Parathyroid adenoma (tissue), 2 donors: ENCODE results near the gene MMP8.
"Not testable (repeated sequence)": the region's sequence is repeated elsewhere in the genome, so short reads cannot be mapped to it uniquely, and the experiment has no call there.

Experiments
- H2AFZ ChIP-seq: fragments of 300-600 bp; sonication (generic); one replicate; pipeline ENCODE4 v1.7.0; 2017; ENCODE audit warnings: antibody characterized with exemption, mild to moderate bottlenecking
- H3K27ac ChIP-seq: fragments of 300-600 bp; sonication (generic); one replicate; pipeline ENCODE4 v1.7.0; 2017
- H3K27me3 ChIP-seq: fragments of 300-600 bp; sonication (generic); one replicate; pipeline ENCODE4 v1.7.0; 2017; ENCODE audit warnings: low read length; ENCODE audit not compliant: control insufficient read depth, insufficient read depth
- H3K36me3 ChIP-seq: fragments of 300-600 bp; sonication (generic); one replicate; pipeline ENCODE4 v1.7.0; 2017; ENCODE audit warnings: low read length; ENCODE audit not compliant: control insufficient read depth, insufficient read depth
- H3K4me1 ChIP-seq: fragments of 300-600 bp; sonication (generic); one replicate; pipeline ENCODE4 v1.7.0; 2017; ENCODE audit warnings: control low read depth
- H3K4me2 ChIP-seq: fragments of 300-600 bp; sonication (generic); one replicate; pipeline ENCODE4 v1.7.0; 2017; ENCODE audit warnings: low read length
- H3K4me3 ChIP-seq: fragments of 300-600 bp; sonication (generic); one replicate; pipeline ENCODE4 v1.7.0; 2017; ENCODE audit warnings: low read depth, low read length
- H3K79me2 ChIP-seq: fragments of 300-600 bp; sonication (generic); one replicate; pipeline ENCODE4 v1.7.0; 2017; ENCODE audit warnings: control low read depth
- H3K9ac ChIP-seq: fragments of 300-600 bp; sonication (generic); one replicate; pipeline ENCODE4 v1.7.0; 2017; ENCODE audit warnings: mild to moderate bottlenecking
- H3K9me3 ChIP-seq: fragments of 300-600 bp; sonication (generic); one replicate; pipeline ENCODE4 v1.7.0; 2017; ENCODE audit warnings: low read length; ENCODE audit not compliant: control insufficient read depth
- TF ChIP-seq, protein P1 (sequence below): fragments of 300-600 bp; sonication (generic); IDR thresholded peaks from one replicate; pipeline ENCODE4 v1.7.0; 2017; ENCODE audit warnings: antibody characterized with exemption, mild to moderate bottlenecking
- donor health status: primary hyperparathyroidism.

Gene MMP8

DNA sequence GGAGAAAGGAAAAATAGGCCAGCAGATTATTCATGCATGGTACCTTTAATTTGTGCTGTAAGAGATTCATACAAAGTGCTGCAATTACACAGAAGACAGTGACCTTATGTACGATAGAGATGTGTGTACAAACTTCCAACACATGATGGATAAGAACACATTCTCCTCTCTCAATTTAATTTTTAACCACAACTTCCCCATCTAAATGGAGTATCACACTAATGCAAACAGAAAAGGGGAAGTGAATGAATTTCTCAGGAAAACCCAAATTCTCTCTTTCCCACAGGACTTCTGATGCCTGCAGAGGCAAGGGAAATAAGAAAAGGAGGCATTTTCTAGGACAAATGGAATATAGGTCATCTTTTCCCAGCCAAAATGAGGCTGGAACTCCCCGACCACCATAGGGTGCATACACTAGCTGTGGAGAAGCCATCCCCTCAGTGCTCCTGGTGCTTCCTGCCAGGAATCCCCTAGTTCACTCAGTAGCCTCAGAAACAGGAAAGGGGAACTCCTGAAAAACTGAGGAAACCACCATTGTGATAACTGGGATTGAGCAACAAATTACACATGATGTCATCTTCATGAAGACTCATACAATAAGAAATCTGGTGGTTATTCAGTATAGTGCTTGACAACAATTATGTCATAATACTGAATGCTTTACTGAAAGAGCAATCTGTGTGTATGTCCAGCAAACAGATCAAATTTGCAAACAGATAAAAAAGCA is 33.2 kb upstream of the MMP8 start:
- Histone ChIP-seq H3K4me1 (no peaks in the 10 kb centered on the region), H3K9me3 (no peaks in the 10 kb centered on the region), H3K27me3 (no peaks in the 10 kb centered on the region), H3K4me2 (no peak overlapping the region), H3K79me2 (no peaks in the 10 kb centered on the region), H3K4me3 (no peak overlapping the region), H3K27ac (no peak overlapping the region), H2AFZ (no peak overlapping the region), H3K36me3 (no peaks in the 10 kb centered on the region), H3K9ac (no peak overlapping the region)
- TF ChIP-seq, protein P1, sequence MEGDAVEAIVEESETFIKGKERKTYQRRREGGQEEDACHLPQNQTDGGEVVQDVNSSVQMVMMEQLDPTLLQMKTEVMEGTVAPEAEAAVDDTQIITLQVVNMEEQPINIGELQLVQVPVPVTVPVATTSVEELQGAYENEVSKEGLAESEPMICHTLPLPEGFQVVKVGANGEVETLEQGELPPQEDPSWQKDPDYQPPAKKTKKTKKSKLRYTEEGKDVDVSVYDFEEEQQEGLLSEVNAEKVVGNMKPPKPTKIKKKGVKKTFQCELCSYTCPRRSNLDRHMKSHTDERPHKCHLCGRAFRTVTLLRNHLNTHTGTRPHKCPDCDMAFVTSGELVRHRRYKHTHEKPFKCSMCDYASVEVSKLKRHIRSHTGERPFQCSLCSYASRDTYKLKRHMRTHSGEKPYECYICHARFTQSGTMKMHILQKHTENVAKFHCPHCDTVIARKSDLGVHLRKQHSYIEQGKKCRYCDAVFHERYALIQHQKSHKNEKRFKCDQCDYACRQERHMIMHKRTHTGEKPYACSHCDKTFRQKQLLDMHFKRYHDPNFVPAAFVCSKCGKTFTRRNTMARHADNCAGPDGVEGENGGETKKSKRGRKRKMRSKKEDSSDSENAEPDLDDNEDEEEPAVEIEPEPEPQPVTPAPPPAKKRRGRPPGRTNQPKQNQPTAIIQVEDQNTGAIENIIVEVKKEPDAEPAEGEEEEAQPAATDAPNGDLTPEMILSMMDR = no peak

DNA sequence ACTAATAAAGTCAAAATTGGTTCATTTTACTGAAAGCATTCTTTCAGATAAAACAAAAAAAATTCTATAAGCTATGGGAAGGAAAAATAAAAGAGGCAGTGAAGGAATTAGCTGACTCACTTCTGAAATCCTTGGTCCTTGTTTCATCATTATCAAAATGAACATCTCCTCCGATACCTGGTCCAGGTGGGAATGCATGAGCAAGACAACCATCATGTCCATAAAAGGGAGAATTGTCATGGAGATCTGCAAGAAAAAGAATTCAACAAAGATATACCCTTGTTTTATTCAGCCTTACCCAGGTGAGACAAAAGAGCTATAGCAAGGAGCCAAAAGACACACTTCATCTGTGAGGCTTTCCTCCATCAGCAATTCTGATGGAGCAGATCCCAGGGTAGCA is 28.5 kb upstream of the MMP8 start:
- no peak overlapping the region for H2AFZ ChIP-seq
- H3K4me2 ChIP-seq = no peak overlapping the region
- H3K79me2 ChIP-seq = no peaks in the 10 kb centered on the region
- no peak overlapping the region for H3K4me3 ChIP-seq
- no peaks in the 10 kb centered on the region for H3K36me3 ChIP-seq
- no peaks in the 10 kb centered on the region for H3K9me3 ChIP-seq
- H3K27me3 ChIP-seq = no peaks in the 10 kb centered on the region
- TF ChIP-seq, protein P1 = no peak
- no peaks in the 10 kb centered on the region for H3K4me1 ChIP-seq
- H3K27ac ChIP-seq = no peak overlapping the region
- no peak overlapping the region for H3K9ac ChIP-seq

DNA sequence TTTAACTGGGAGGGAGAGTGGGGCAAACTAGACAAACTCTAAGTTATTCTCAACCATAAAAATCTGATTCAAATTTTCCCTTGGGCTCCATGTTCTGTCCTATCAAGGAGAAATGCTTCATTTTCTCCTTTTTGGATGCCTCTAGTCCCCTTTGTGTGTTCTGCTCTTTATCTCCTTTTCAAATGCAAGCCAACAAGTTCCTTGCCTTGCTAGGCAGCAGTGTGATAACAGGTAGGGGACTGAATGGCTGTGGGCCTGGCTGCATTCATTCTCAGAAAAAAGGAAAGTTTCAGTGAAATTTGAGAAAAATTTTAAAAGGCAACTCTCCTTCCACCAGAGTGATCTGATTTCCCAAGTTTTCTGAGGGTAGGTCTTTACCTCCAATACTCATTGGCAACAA is 26.9 kb upstream of the MMP8 start:
- TF ChIP-seq, protein P1 = no peak
- no peaks in the 10 kb centered on the region for H3K4me1 ChIP-seq
- H3K9ac ChIP-seq = no peak overlapping the region
- H3K4me3 ChIP-seq = no peak overlapping the region
- no peaks in the 10 kb centered on the region for H3K36me3 ChIP-seq
- no peaks in the 10 kb centered on the region for H3K9me3 ChIP-seq
- no peak overlapping the region for H3K4me2 ChIP-seq
- no peaks in the 10 kb centered on the region for H3K27me3 ChIP-seq
- no peak overlapping the region for H2AFZ ChIP-seq
- no peak overlapping the region for H3K27ac ChIP-seq
- H3K79me2 ChIP-seq = no peaks in the 10 kb centered on the region

DNA sequence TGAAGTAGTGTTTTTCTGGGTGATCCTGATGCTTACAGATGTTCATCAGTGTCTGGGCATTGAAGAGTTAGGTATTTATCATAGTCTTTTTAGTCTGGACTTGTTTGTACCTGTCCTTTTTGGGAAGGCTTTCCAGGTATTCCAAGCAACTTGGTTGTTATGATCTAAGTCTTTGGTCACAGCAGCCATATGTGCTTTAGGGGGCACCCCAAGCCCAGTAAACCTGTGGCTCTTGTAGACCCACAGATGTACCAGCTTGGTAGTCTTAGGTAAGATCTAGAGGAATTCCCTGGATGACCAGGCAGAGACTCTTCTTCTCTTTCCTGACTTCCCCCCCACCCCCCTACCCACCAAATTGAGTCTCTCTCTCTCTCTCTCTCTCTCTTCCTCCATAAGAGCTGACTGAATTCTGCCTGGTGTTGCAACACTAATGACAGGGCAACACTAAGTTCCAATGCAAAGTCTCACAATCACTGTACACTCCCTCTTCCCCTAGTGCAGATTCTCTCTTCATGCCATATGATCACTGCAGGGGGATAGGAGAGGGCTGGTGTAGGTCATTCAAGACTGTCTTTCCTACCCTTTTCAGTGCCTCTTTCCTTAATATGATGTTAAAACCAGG is 24.5 kb upstream of the MMP8 start:
- no peak overlapping the region for H2AFZ ChIP-seq
- H3K79me2 ChIP-seq = no peaks in the 10 kb centered on the region
- H3K4me3 ChIP-seq = no peak overlapping the region
- no peak overlapping the region for H3K27ac ChIP-seq
- H3K9me3 ChIP-seq = no peaks in the 10 kb centered on the region
- no peak overlapping the region for H3K9ac ChIP-seq
- TF ChIP-seq, protein P1 = no peak
- H3K36me3 ChIP-seq = no peaks in the 10 kb centered on the region
- no peaks in the 10 kb centered on the region for H3K4me1 ChIP-seq
- no peak overlapping the region for H3K4me2 ChIP-seq
- no peaks in the 10 kb centered on the region for H3K27me3 ChIP-seq

DNA sequence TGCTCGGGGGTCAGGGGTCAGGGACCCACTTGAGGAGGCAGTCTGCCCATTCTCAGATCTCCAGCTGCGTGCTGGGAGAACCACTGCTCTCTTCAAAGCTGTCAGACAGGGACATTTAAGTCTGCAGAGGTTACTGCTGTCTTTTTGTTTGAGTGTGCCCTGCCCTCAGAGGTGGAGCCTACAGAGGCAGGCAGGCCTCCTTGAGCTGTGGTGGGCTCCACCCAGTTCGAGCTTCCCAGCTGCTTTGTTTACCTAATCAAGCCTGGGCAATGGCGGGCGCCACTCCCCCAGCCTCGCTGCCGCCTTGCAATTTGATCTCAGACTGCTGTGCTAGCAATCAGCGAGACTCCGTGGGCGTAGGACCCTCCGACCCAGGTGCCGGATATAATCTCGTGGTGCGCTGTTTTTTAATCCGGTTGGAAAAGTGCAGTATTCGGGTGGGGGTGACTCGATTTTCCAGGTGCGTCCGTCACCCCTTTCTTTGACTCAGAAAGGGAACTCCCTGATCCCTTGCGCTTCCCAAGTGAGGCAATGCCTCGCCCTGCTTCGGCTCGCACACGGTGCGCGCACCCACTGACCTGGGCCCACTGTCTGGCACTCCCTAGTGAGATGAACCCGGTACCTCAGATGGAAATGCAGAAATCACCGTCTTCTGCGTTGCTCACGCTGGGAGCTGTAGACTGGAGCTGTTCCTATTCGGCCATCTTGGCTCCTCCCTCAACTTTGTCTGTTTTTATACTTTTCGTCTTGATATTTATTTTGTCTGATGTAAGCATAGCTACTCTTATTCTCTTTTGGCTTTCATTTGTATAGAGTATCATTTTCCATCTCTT is 22.2 kb upstream of the MMP8 start:
- not testable (repeated sequence) for H3K36me3 ChIP-seq, H3K4me2 ChIP-seq, H3K79me2 ChIP-seq, H3K27me3 ChIP-seq, H3K4me1 ChIP-seq, H3K9ac ChIP-seq, H3K9me3 ChIP-seq, H2AFZ ChIP-seq, H3K4me3 ChIP-seq, H3K27ac ChIP-seq
